GM19240 (cell line): ENCODE results near the gene DGKG.

ENCODE experiments used
- DNase-seq: peaks from one replicate; pipeline ENCODE4 v3.0.0; 2011; ENCODE audit warnings: low spot score; ENCODE audit not compliant: insufficient read length

DGKG gene

GRCh38 chr3:186212611-186213010 is 149.4 kb downstream of the DGKG start:
- no peak for DNase-seq

DNA sequence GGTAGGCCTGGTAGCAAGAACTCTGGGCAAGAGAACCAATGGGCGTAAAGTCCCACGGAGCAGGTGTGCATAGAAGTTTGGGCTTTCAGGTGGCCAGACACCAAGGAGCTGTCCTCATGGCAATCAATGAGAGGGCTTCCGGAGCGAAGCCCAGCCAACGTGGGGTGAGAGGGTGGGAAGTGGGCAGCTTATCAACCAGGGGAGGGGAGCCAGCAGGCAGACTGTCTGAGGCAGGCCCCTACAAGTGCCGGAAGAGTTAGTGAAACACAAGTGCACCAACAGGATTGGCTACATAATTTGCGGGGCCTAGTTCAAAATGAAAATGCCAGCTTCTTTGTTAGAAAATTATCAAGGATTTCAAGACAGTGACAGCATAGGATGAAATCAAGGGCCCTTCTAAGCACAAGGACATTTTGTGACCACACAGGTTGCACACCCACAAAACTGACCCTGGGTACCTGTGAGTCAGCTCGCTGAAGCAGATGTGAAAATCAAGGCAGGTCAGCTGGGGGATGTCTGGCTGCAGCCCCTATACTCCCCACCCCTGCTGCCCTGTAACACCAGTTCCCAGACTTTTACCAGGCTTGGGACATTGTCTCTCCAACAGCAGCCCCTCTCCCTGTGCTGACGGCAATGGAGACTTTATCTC is 151.1 kb downstream of the DGKG start:
- no peak for DNase-seq

GRCh38 chr3:186209810-186210752 is 152.0 kb downstream of the DGKG start:
- DNase-seq: no peak

DNA sequence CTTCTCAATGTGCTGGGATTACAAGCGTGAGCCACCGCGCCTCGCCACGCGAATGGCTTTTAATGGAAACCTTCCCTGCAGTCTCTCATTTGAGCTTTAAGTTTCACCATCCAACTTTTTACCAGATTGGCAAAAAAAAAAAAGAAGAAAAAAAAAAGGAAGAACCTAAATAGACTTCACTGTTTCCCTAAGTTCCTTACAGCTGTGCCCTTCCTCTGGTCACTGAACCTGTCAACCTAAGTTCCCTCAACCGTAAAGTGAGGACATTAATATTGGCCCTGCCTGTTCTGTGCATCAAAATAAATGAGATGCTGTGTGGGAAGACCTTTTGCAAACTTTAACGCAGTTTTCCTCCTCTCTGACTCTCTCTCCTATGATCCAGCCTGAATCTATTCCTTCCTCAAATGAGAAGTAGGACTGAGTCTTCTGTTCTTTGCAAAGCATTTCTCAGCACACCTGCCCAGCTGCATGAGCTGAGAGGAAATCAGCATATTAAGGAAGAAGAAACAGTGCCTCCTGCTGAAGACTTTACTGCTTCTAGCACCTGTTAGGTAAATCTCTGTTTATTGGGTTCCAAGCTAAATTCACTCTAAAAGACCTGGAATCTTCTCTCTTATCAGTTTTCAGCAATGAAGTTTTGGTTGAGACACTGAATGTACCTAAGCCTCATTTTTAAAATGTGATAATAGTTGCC is 153.6 kb downstream of the DGKG start:
- DNase-seq: no peak

GRCh38 chr3:186207515-186207914 is 154.5 kb downstream of the DGKG start:
- DNase-seq: no peak

DNA sequence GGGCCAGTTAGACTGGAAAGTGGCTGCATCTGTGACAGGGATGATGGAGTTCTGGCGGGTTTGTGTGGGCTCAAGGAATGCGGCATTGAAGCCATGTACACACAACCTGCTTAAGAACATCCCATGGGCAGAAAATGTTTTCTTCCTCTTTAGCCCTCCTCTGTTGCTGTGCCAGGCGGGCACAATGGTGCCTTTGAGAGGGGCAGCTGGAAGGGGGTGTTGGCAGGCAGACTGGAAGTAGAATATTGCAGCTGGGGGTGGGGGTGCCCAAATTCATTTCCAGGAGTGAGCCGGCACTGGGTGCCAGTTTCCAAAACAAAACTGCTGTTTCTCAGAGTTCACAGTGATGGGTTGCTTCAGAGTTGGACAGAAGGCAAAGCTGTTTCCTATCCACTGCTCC is 161.3 kb downstream of the DGKG start:
- no peak for DNase-seq

- DNase-seq: no peak
These were observed 163.6 kb downstream of the DGKG start for GRCh38 chr3:186198442-186198841.

GRCh38 chr3:186194451-186194811 is 167.6 kb downstream of the DGKG start:
- no peak for DNase-seq

GRCh38 chr3:186193534-186194450 is 168.2 kb downstream of the DGKG start:
- no peak for DNase-seq

DNA sequence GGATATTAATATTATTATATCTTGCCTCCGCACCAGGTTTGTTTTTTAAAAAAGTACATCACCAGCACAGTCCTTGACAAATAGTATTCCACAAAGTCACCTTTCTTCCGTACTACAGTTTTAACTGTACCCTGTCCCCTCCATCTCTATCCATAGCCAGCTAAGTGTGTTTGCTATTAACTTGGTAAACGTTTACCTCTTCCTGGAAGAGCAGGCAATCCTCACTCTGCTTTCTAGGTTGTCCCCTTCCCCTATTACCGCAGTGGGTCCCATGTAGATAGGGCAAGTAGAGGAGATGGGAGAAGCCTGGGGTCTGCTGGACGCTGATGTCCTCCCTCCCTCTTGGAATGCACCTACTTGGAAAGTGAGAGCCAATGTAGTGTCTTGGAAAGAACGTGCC is 169.2 kb downstream of the DGKG start:
- DNase-seq: no peak

GRCh38 chr3:186189492-186189891 is 172.5 kb downstream of the DGKG start:
- DNase-seq: no peak

GRCh38 chr3:186187401-186188275 is 174.4 kb downstream of the DGKG start:
- no peak for DNase-seq

GRCh38 chr3:186185194-186185787 is 176.7 kb downstream of the DGKG start:
- DNase-seq: peak; percentile 26

DNA sequence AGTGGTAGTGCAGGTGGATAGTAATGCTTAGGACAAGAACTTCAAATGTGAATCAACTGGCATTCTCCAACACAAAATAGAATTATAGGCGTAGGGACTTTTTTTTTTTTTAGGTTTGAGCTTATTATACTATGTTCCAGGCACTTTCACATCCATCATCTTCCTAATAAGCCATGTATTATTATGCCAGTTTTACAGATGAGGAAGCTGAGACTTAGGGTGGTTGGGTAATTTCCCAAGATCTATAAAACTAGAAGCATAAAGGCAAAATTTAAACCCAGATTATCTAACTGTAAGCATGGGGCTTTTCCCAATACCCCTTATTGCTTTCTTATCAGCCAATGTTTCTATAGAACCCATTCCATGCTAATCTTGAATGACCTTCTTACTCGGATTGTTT is 178.0 kb downstream of the DGKG start:
- DNase-seq: no peak

DNA sequence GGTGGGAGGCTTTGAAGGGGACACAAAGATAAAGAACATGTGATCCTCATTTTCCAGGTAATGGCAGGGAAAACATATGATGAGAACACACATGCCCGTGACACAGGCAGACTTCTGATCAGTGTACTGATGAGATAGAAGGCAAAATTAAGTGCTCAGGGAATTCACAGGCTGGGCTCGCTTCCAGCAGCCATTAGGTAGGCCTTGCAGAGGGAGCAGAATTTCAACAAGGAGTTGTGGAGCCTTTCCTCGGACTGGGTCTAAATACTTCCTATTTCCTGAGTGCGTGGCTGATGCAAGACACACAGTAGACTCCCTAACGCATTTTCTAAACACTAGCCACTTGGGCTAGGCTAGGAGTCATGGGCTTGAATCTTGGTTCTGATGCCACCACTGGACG is 179.2 kb downstream of the DGKG start:
- no peak for DNase-seq

DNA sequence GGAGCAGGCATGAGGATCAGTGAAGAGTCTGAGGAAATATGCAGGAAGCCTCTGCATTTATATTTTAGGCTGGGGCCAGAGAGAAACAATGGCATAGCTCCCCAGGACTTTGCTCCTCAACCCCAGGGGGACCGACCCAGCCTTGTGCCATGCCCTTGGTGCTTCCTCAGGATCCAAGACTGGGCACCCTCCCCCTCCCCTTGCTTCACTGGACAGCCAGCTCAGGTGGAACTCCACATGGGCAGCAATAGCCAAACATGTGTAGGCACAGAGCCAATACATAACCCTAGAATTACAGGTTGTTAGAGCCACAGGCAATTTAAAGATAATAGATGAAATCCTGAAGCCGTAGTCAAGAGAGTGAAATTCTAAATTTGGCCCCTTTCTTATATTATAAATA is 180.1 kb downstream of the DGKG start:
- DNase-seq: no peak

GRCh38 chr3:186180891-186181481 is 181.0 kb downstream of the DGKG start:
- no peak for DNase-seq

GRCh38 chr3:186180151-186180550 is 181.9 kb downstream of the DGKG start:
- no peak for DNase-seq

- DNase-seq: no peak
These were observed 183.6 kb downstream of the DGKG start for GRCh38 chr3:186178412-186178811.
